Calu3 (cell line): ENCODE results near the gene MTA1. TPM values are rescaled to one million over a fixed set of nuclear protein-coding genes. Genes with fewer than 3 reads are reported as not detected.

ENCODE experiments used
- BruUV-seq: library from RNA; stranded (reverse); fragments of 400-500 nt; replicated peaks from 2 replicates; lab custom pipeline; 2021; lab: Mats Ljungman, UMichigan
- CTCF ChIA-PET: fragments of 300-600 bp; sonication (Branson Sonifier 250); formaldehyde crosslinking; loops from one replicate; lab custom pipeline; 2022; ENCODE audit warnings: antibody characterized with exemption; lab: Charles Lee
- DNase-seq: peaks from one replicate; pipeline ENCODE4 v3.0.0; 2022
- H3K27ac Mint-ChIP-seq: one replicate; pipeline ENCODE4 v1.8.0; 2022; ENCODE audit warnings: mixed read lengths; ENCODE audit not compliant: unreplicated experiment
- H3K27me3 Mint-ChIP-seq: one replicate; pipeline ENCODE4 v1.8.0; 2022; ENCODE audit warnings: mixed read lengths; ENCODE audit not compliant: unreplicated experiment
- H3K36me3 Mint-ChIP-seq: one replicate; pipeline ENCODE4 v1.8.0; 2022; ENCODE audit warnings: mild to moderate bottlenecking, moderate library complexity, mixed read lengths; ENCODE audit not compliant: insufficient read depth, unreplicated experiment
- H3K4me1 Mint-ChIP-seq: one replicate; pipeline ENCODE4 v1.8.0; 2022; ENCODE audit warnings: mild to moderate bottlenecking, low read depth, mixed read lengths; ENCODE audit not compliant: unreplicated experiment
- H3K4me3 Mint-ChIP-seq: one replicate; pipeline ENCODE4 v1.8.0; 2022; ENCODE audit warnings: mild to moderate bottlenecking, low read depth, moderate library complexity, mixed read lengths; ENCODE audit not compliant: unreplicated experiment
- H3K9me3 Mint-ChIP-seq: one replicate; pipeline ENCODE4 v1.8.0; 2022; ENCODE audit warnings: low read depth, mixed read lengths; ENCODE audit not compliant: unreplicated experiment
- CTCF ChIP-seq: fragments of 200-600 bp; IDR thresholded peaks from one replicate; pipeline ENCODE4 v1.8.0; 2022; ENCODE audit warnings: antibody characterized with exemption; ENCODE audit not compliant: unreplicated experiment
- intact Hi-C: fragments of 100-400 bp; cut with micrococcal nuclease; formaldehyde crosslinking; loops from one replicate; pipeline ENCODE4 v1.10.0; 2022; ENCODE audit not compliant: unreplicated experiment
- total RNA-seq: library from RNA; stranded (reverse); gene quantifications from 2 replicates; pipeline ENCODE4 v1.2.3, GENCODE V29; 2022

Gene MTA1
- total RNA-seq, 1 experiment from 2014 or later: 168 TPM

GRCh38 chr14:105385698-105386365, 33.8 kb upstream of the MTA1 start:
- H3K4me1 Mint-ChIP-seq: no peaks in the 10 kb centered on the region
- H3K9me3 Mint-ChIP-seq: no peaks in the 10 kb centered on the region
- intact Hi-C loops: no loop called here
- no TSS peak for BruUV-seq
- H3K36me3 Mint-ChIP-seq: peaks cover 20% of the 10 kb centered on the region
- CTCF ChIA-PET: no interaction called here
- TF ChIP-seq CTCF: no peak
- no peak overlapping the region for H3K4me3 Mint-ChIP-seq
- no peak for DNase-seq
- no peak overlapping the region for H3K27ac Mint-ChIP-seq
- no peaks in the 10 kb centered on the region for H3K27me3 Mint-ChIP-seq

- Mint-ChIP-seq H3K4me3 (no peak overlapping the region), H3K27ac (no peak overlapping the region), H3K36me3 (peaks cover 13% of the 10 kb centered on the region), H3K4me1 (no peaks in the 10 kb centered on the region), H3K27me3 (no peaks in the 10 kb centered on the region), H3K9me3 (no peaks in the 10 kb centered on the region)
- CTCF ChIA-PET: no interaction called here
- TF ChIP-seq CTCF: no peak
- intact Hi-C loops: no loop called here
- no peak for DNase-seq
- BruUV-seq: no TSS peak
Observed at GRCh38 chr14:105386581-105387529, 32.8 kb upstream of the MTA1 start.

GRCh38 chr14:105387530-105387922, 32.1 kb upstream of the MTA1 start:
- Mint-ChIP-seq H3K27ac (no peak overlapping the region), H3K4me1 (no peaks in the 10 kb centered on the region), H3K9me3 (no peaks in the 10 kb centered on the region), H3K27me3 (no peaks in the 10 kb centered on the region), H3K4me3 (no peak overlapping the region), H3K36me3 (peaks cover 11% of the 10 kb centered on the region)
- intact Hi-C loops: no loop called here
- DNase-seq: no peak
- CTCF ChIA-PET: no interaction called here
- no peak for TF ChIP-seq CTCF
- no TSS peak for BruUV-seq

GRCh38 chr14:105388110-105388951, 31.3 kb upstream of the MTA1 start:
- intact Hi-C loops: no loop called here
- TF ChIP-seq CTCF: no peak
- no peak for DNase-seq
- no TSS peak for BruUV-seq
- peaks cover 6% of the 10 kb centered on the region for H3K36me3 Mint-ChIP-seq
- no peaks in the 10 kb centered on the region for H3K27me3 Mint-ChIP-seq
- CTCF ChIA-PET: no interaction called here
- no peaks in the 10 kb centered on the region for H3K9me3 Mint-ChIP-seq
- H3K4me1 Mint-ChIP-seq: no peaks in the 10 kb centered on the region
- H3K4me3 Mint-ChIP-seq: no peak overlapping the region
- H3K27ac Mint-ChIP-seq: no peak overlapping the region
